ENCODE measurements around the gene FBXW8.

Gene FBXW8

GRCh38 chr12:117000316-117000715 lies 89.6 kb downstream of the FBXW8 start:
- DNase-seq, result no peak

DNA sequence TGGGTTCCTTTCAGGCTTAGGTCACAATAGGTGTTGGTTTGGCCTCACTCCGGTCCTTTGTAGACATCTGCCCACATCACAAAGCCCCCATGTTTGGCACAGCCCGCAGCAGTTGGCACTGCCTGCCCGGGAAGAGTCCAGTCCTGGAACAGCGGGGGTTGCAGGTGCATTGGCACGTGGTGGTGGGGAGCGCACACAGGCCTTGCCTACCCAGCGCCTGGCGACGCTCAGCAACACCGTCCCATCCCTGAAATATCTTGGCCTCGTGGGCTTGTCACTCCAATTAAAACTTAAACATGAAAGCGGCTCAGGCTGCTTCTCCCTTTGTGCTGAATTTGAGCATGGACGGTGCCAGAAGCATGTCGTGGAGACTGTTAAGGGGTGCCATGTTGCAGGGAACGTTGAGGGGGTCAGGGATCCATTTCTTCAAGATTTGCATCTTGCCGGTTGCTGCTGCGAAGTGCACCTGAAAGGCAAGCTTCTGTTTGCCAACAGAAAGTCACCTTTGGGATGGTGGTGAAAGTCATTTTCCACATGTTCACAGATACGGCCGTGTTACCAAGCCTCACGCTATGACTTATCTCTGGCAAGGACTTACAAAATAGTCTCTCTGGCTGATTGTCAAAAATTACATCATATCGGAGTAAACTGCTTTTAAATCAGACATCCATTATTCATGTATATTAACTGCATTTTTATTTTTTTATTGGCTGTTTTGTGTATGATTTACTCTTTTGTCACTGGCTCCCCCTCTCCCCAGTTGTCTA lies 91.5 kb downstream of the FBXW8 start:
- no peak for DNase-seq

GRCh38 chr12:117003883-117004404 lies 93.2 kb downstream of the FBXW8 start:
- DNase-seq, result no peak

DNA sequence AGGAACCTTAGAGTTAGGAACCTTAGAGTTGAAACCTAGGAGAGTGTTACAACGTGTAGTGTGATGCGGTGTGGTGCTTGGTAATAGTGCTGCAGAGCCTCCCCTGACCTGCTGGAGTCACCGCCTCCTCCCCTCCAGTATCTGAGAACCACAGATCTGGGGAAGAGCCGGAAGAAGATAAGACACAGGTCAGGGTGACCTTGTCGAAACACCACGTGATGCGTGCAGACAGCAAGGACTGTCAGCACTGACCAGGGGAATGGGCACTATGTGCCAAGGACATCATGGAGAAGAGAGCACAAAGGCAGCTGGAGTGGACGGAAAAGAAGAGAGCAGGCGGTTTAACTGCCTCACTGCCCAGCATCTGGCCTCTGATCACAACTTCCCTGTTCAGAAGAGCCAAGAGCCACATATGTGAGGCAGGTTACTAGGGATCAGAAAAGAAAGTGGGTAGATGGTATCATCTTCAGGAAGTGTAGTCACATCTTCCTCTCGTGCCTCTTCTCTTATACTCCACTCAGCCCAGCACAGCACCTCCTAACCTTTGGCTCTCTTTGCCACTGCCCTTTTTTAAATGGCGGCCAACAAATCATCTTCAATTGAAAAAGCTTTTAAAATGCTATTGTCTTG lies 94.8 kb downstream of the FBXW8 start:
- no peak for DNase-seq

GRCh38 chr12:117006333-117006732 lies 95.6 kb downstream of the FBXW8 start:
- DNase-seq, result no peak

- DNase-seq, result no peak
These were observed 96.8 kb downstream of the FBXW8 start for GRCh38 chr12:117007577-117007976.

GRCh38 chr12:117009759-117010158 lies 99.0 kb downstream of the FBXW8 start:
- no peak for DNase-seq

- DNase-seq, result no peak
These were observed 100.1 kb downstream of the FBXW8 start for GRCh38 chr12:117010693-117011451.

- DNase-seq, result no peak
These were observed 101.4 kb downstream of the FBXW8 start for GRCh38 chr12:117011988-117012805.

- DNase-seq, result no peak
These were observed 103.0 kb downstream of the FBXW8 start for GRCh38 chr12:117013726-117014125.

GRCh38 chr12:117014342-117014887 lies 103.7 kb downstream of the FBXW8 start:
- no peak for DNase-seq

DNA sequence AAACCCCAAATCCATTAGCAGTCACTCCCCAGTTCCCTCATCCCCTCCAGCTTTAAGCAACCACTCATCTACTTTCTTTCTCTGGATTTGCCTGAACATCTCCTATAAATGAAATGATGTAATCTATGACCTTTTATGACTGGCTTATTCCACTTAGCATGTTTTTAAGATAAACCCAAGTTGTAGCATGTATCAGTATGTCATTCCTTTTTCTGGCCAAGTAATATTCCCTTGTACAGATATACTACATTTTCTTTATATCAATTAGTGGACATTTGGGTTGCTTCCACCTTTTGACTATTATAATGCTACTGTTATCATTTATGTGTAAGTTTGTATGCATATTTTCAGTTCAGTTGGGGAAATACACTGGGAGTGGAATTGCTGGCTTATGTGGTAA lies 105.1 kb downstream of the FBXW8 start:
- DNase-seq, result no peak

GRCh38 chr12:117017807-117018206 lies 107.1 kb downstream of the FBXW8 start:
- no peak for DNase-seq

GRCh38 chr12:117018276-117018675 lies 107.5 kb downstream of the FBXW8 start:
- DNase-seq, result no peak

GRCh38 chr12:117018685-117019084 lies 107.9 kb downstream of the FBXW8 start:
- DNase-seq, result no peak

DNA sequence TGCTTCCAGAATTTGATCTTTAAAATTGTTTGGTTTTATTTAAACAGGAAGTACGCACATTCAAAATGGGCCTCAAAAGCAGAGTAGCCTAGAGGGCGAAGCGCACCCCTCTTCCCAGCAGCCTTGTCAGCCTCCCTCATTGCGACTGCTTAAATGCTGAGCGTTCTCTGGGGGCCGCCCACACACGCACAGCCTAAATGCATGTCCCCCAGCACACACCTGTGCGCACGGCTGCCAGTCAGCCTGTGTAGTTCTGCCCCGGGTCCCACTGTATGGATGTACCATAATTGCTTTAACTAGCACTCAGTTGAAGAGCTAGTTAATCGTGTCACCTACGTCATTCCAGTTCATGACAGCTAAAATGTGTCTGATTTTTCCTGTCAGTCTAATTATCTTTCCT lies 109.1 kb downstream of the FBXW8 start:
- no peak for DNase-seq

- DNase-seq, result no peak
These were observed 109.9 kb downstream of the FBXW8 start for GRCh38 chr12:117020536-117021220.

- DNase-seq, result no peak
These were observed 111.7 kb downstream of the FBXW8 start for GRCh38 chr12:117022465-117022864.

GRCh38 chr12:117023998-117024960 lies 113.5 kb downstream of the FBXW8 start:
- no peak for DNase-seq

- no peak for DNase-seq
These were observed 114.3 kb downstream of the FBXW8 start for GRCh38 chr12:117024961-117025480.

Measured in activated naive CD4-positive, alpha-beta T cell treated with Interleukin-2 at 50 U/mL for 16 hours (primary cell).